Lower lobe of right lung (tissue), 2 donors: ENCODE results near the gene TENM4. TPM values are rescaled to one million over a fixed set of nuclear protein-coding genes. Genes with fewer than 3 reads are reported as not detected.
"Not testable (repeated sequence)": the region's sequence is repeated elsewhere in the genome, so short reads cannot be mapped to it uniquely, and the experiment has no call there.

Source experiments
- ATAC-seq, 2 donors: fragments of 200-7000 bp; cut with Tn5 transposase; one replicate each; pipeline ENCODE4 v1.9.1; 2020 to 2022; ENCODE audit warnings: mild to moderate bottlenecking in 2 of 2, moderate library complexity in 2 of 2
- DNase-seq: peaks from one replicate; pipeline ENCODE4 v3.0.0-alpha.2; 2020
- H3K27ac ChIP-seq: fragments of 200-600 bp; one replicate; pipeline ENCODE4 v1.8.0; 2022
- H3K27me3 ChIP-seq: fragments of 200-600 bp; one replicate; pipeline ENCODE4 v1.8.0; 2022; ENCODE audit warnings: low read depth
- H3K36me3 ChIP-seq: fragments of 200-600 bp; one replicate; pipeline ENCODE4 v1.8.0; 2022; ENCODE audit warnings: mild to moderate bottlenecking
- H3K4me1 ChIP-seq: fragments of 200-600 bp; one replicate; pipeline ENCODE4 v1.8.0; 2022
- H3K4me3 ChIP-seq: fragments of 200-600 bp; one replicate; pipeline ENCODE4 v1.8.0; 2022; ENCODE audit warnings: mild to moderate bottlenecking
- H3K9me3 ChIP-seq: fragments of 200-600 bp; one replicate; pipeline ENCODE4 v1.8.0; 2022
- CTCF ChIP-seq: fragments of 200-600 bp; IDR thresholded peaks from one replicate; pipeline ENCODE4 v1.8.0; 2022; ENCODE audit warnings: antibody characterized with exemption, mild to moderate bottlenecking
- intact Hi-C: fragments of 100-400 bp; cut with DNase I; formaldehyde crosslinking; loops from one replicate; pipeline ENCODE4 v1.11.0; 2022
- total RNA-seq: library from RNA; stranded (reverse); fragmentation: NEBNext Ultra II Directional; extraction: Animal tissue kit (Norgen Biotek cat#: 25700); gene quantifications from one replicate; pipeline ENCODE4 v1.2.1, GENCODE V29; 2021
- donor health status: DM: no; HTN: yes; CAD: no; lungs with severe emphysema.

The TENM4 gene
- total RNA-seq, 1 donor from 2014 or later: 1.1 TPM

- no peak for ATAC-seq
- no peak for DNase-seq
- TF ChIP-seq CTCF: no peak
- intact Hi-C loops: no loop called here
- no peak overlapping the region for H3K27ac ChIP-seq
- no peaks in the 10 kb centered on the region for H3K4me1 ChIP-seq
- no peaks in the 10 kb centered on the region for H3K36me3 ChIP-seq
- no peaks in the 10 kb centered on the region for H3K27me3 ChIP-seq
- no peaks in the 10 kb centered on the region for H3K9me3 ChIP-seq
- H3K4me3 ChIP-seq: no peak overlapping the region
Measured at GRCh38 chr11:78985663-78986062, 455.2 kb downstream of the TENM4 start.

- intact Hi-C loops: no loop called here
- TF ChIP-seq CTCF: no peak
- H3K27me3 ChIP-seq: no peaks in the 10 kb centered on the region
- DNase-seq: no peak
- H3K4me3 ChIP-seq: no peak overlapping the region
- H3K36me3 ChIP-seq: no peaks in the 10 kb centered on the region
- no peak for ATAC-seq
- H3K4me1 ChIP-seq: no peaks in the 10 kb centered on the region
- no peaks in the 10 kb centered on the region for H3K9me3 ChIP-seq
- no peak overlapping the region for H3K27ac ChIP-seq
Measured at GRCh38 chr11:78982473-78982872, 458.4 kb downstream of the TENM4 start.

GRCh38 chr11:78981153-78981552, 459.7 kb downstream of the TENM4 start:
- Histone ChIP-seq H3K9me3 (no peaks in the 10 kb centered on the region), H3K27me3 (no peaks in the 10 kb centered on the region), H3K4me1 (no peaks in the 10 kb centered on the region), H3K36me3 (no peaks in the 10 kb centered on the region), H3K27ac (no peak overlapping the region), H3K4me3 (no peak overlapping the region)
- intact Hi-C loops: no loop called here
- DNase-seq (no peak), ATAC-seq (no peak)
- TF ChIP-seq CTCF: no peak

GRCh38 chr11:78978831-78979230, 462.0 kb downstream of the TENM4 start:
- H3K36me3 ChIP-seq: no peaks in the 10 kb centered on the region
- H3K4me3 ChIP-seq: no peak overlapping the region
- no peak for TF ChIP-seq CTCF
- no peak overlapping the region for H3K27ac ChIP-seq
- no peaks in the 10 kb centered on the region for H3K27me3 ChIP-seq
- DNase-seq: no peak
- no peaks in the 10 kb centered on the region for H3K4me1 ChIP-seq
- H3K9me3 ChIP-seq: no peaks in the 10 kb centered on the region
- no peak for ATAC-seq
- intact Hi-C loops: no loop called here

GRCh38 chr11:78977848-78978247, 463.0 kb downstream of the TENM4 start:
- H3K9me3 ChIP-seq, H3K4me3 ChIP-seq, DNase-seq, H3K27me3 ChIP-seq, ATAC-seq, intact Hi-C loops, H3K4me1 ChIP-seq, H3K36me3 ChIP-seq, H3K27ac ChIP-seq: not testable (repeated sequence)

- Histone ChIP-seq H3K9me3 (no peaks in the 10 kb centered on the region), H3K27ac (no peak overlapping the region), H3K4me3 (no peak overlapping the region), H3K27me3 (no peaks in the 10 kb centered on the region), H3K36me3 (no peaks in the 10 kb centered on the region), H3K4me1 (no peaks in the 10 kb centered on the region)
- intact Hi-C loops: no loop called here
- ATAC-seq (no peak), DNase-seq (no peak)
- no peak for TF ChIP-seq CTCF
Measured at GRCh38 chr11:78977009-78977408, 463.8 kb downstream of the TENM4 start.
